ENCODE measurements around the gene INTS1.

DNA sequence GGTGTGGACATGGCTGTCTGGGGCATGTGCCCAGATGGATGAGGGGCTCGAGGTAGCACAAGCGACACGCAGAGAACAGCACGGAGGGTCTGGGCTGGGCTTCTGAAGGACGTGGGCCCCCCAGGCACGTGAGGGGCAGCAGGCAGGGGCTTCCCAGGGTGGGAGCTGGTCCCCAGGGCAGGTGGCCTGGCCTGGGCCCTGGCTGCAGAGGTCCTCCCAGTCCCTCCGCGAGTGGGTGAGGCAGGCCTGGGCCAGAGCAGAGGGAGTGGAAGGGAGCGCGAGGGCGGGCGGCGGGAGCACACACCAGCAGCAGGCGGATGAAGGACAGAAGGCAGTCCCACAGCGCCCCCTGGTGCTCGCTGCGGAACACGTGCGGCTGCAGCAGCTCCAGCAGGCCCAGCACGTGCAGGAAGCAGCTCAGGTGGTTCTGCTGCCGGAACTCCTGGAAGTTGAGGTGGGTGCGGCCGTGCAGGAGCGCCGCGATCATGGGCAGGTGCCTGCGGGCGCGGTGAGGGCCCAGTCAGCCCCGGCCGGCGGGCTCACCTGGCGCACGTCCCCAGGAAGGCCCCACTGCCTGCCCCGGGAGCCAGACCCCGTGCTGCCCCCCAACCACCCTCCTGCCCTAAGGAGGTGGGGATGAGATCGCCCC lies 30.2 kb downstream of the INTS1 start:
- TF ChIP-seq CTCF (IDR thresholded peaks at IDR 0.05) = peak; percentile 93
- TF ChIP-seq EZH2 (IDR thresholded peaks at IDR 0.05; ENCODE audit: borderline replicate concordance, insufficient read depth, low read depth, low read length, poor library complexity, severe bottlenecking) = no peak

Data from B cell (primary cell).